Cardiac muscle cell (in vitro differentiated cells and primary cell): Measurements from ENCODE around the gene HOXC5. TPM values are rescaled to one million over a fixed set of nuclear protein-coding genes. Genes with fewer than 3 reads are reported as not detected.

Experiments used
- DNase-seq, 2 donors: peaks; one replicate each; pipeline versions ENCODE4 v3.0.0 to v3.0.0-alpha.2; 2010 to 2017; ENCODE audit warnings: low read depth in 1 of 2, low spot score in 1 of 2
- H3K27ac ChIP-seq: fragments of 200-600 bp; sonication (generic); 2 replicates; pipeline ENCODE4 v1.5.1; 2016
- H3K27me3 ChIP-seq: fragments of 200-600 bp; sonication (generic); 2 replicates; pipeline ENCODE4 v1.6.0; 2016; ENCODE audit warnings: control low read depth
- H3K36me3 ChIP-seq: fragments of 200-600 bp; sonication (generic); 2 replicates; pipeline ENCODE4 v1.5.1; 2016; ENCODE audit warnings: control low read depth
- H3K4me1 ChIP-seq: fragments of 200-600 bp; sonication (generic); 2 replicates; pipeline ENCODE4 v1.8.1; 2017; ENCODE audit warnings: low read depth, mild to moderate bottlenecking, mixed run types
- H3K4me3 ChIP-seq: fragments of 200-600 bp; sonication (generic); 2 replicates; pipeline ENCODE4 v1.5.1; 2016; ENCODE audit warnings: mild to moderate bottlenecking
- H3K9me3 ChIP-seq: fragments of 200-600 bp; sonication (generic); 2 replicates; pipeline ENCODE4 v1.5.1; 2017; ENCODE audit warnings: low read depth, mild to moderate bottlenecking, control low read depth
- polyA plus RNA-seq: library from polyadenylated mRNA; unstranded; fragments of >200 nt; fragmentation: Nextera tagmentation; extraction: Ambion mirVana; gene quantifications from 2 replicates; pipeline ENCODE4 v1.2.1, GENCODE V29; 2016
- total RNA-seq: library from RNA; depleted of rRNA; stranded (reverse); fragments of >200 nt; gene quantifications from 2 replicates; pipeline ENCODE4 v1.2.3, GENCODE V29; 2016
- TF ChIP-seq, protein P1 (sequence below): IDR thresholded peaks from 2 replicates; pipeline ENCODE4 v1.5.1; 2012; ENCODE audit warnings: low read depth, mild to moderate bottlenecking, low read length

Gene HOXC5
- total and polyA plus RNA-seq, 2 experiments from 2014 or later, result not detected

GRCh38 chr12:53990311-53991076 is 42.4 kb upstream of the HOXC5 start:
- TF ChIP-seq, protein P1, sequence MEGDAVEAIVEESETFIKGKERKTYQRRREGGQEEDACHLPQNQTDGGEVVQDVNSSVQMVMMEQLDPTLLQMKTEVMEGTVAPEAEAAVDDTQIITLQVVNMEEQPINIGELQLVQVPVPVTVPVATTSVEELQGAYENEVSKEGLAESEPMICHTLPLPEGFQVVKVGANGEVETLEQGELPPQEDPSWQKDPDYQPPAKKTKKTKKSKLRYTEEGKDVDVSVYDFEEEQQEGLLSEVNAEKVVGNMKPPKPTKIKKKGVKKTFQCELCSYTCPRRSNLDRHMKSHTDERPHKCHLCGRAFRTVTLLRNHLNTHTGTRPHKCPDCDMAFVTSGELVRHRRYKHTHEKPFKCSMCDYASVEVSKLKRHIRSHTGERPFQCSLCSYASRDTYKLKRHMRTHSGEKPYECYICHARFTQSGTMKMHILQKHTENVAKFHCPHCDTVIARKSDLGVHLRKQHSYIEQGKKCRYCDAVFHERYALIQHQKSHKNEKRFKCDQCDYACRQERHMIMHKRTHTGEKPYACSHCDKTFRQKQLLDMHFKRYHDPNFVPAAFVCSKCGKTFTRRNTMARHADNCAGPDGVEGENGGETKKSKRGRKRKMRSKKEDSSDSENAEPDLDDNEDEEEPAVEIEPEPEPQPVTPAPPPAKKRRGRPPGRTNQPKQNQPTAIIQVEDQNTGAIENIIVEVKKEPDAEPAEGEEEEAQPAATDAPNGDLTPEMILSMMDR, result no peak
- Histone ChIP-seq H3K27ac (no peak overlapping the region), H3K4me1 (no peaks in the 10 kb centered on the region), H3K4me3 (no peak overlapping the region), H3K36me3 (no peaks in the 10 kb centered on the region), H3K9me3 (no peaks in the 10 kb centered on the region), H3K27me3 (peaks cover 100% of the 10 kb centered on the region)
- no peak for DNase-seq

DNA sequence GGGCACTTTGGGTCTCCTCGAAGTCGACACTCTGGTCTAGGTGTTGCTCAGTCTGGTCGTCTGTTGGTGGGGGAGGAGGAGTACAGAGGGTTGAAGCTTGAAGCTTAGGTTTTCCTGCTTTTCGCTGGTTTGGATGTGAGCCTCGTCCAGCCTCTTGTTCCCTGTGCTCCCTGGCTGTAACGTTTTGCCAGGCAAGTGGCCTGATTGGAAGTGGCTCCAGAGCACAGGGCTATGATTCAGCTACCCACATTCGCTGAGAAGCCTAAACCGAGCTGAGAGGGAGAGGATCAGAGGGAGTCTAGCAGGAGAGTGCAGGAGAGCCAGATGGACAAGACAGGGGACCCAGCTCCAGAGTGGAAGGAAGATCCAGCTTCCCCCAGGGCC is 41.8 kb upstream of the HOXC5 start:
- Histone ChIP-seq H3K4me3 (no peak overlapping the region), H3K36me3 (no peaks in the 10 kb centered on the region), H3K9me3 (no peaks in the 10 kb centered on the region), H3K27me3 (peaks cover 100% of the 10 kb centered on the region), H3K4me1 (no peaks in the 10 kb centered on the region), H3K27ac (no peak overlapping the region)
- TF ChIP-seq, protein P1, result no peak
- no peak for DNase-seq

DNA sequence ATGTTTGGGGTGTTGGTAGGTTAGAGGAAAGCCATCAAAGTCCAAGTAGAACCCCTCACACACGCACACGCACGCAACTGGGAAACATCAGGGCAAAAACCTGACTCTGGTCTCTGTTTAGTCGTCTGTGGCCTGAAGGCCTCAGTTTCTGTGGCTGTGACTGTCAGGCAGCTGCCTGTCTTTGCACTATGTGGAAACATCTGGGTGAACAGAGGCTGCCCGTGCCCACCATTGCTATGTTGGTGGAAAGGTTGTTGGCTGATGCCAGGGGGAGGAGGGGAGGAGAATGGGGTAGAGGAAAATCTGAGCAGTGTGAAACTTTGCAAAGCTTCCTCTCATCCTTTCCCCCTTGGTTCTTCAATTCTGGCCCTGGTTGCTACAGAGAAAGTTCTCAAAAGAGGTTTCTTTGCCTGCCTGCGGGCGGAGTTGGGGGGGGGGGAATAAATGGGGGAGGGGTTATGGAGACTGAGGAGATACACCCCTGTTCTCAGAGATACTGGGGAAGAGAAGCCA is 40.4 kb upstream of the HOXC5 start:
- Histone ChIP-seq H3K27me3 (peaks cover 100% of the 10 kb centered on the region), H3K4me3 (no peak overlapping the region), H3K9me3 (no peaks in the 10 kb centered on the region), H3K36me3 (no peaks in the 10 kb centered on the region), H3K27ac (no peak overlapping the region), H3K4me1 (no peaks in the 10 kb centered on the region)
- TF ChIP-seq, protein P1, result no peak
- no peak for DNase-seq

DNA sequence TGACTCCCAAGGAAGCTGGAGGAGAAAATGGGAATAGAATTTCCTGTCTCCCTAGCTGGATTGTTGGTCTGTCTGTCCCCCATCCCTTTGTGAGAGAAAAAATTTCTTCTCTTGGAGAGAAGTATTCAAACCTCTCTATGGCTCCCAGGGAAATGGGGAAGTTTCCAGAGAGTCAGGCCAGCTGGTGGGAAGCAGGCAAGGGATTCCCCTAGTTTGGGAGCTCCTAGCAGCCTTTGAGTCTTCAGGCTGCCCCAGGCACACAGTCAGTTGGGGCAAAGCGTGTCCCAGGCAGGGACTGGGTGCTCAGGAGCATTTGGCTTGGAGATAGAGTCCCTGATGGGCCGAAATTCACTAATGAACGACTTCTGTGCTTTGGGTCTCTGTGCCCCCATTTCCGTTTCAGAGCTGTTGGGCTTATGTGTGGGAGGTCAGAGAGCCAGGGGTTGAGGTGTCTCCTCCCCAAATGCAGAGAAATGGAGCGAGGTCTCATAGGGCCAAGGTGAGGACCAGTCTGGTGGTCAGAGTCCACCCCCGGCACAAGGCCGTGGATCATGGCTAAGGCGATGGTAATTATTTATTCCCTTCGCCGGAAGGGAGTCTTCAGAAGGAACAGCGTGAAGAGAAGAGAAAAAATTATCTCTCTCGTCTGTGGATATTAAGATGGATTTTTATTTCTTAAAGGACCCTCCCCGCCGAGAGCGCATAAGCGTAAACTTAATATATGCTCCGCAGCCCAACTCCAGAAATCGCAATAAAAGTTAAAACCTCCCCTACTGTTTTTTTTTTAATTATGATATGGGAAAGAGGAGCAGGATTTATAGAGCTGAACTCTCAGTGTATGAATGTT is 39.5 kb upstream of the HOXC5 start:
- Histone ChIP-seq H3K9me3 (no peaks in the 10 kb centered on the region), H3K27me3 (peaks cover 100% of the 10 kb centered on the region), H3K4me1 (no peaks in the 10 kb centered on the region), H3K36me3 (no peaks in the 10 kb centered on the region), H3K4me3 (no peak overlapping the region), H3K27ac (no peak overlapping the region)
- DNase-seq, result no peak
- TF ChIP-seq, protein P1, result no peak

GRCh38 chr12:53994009-53994263 is 38.9 kb upstream of the HOXC5 start:
- Histone ChIP-seq H3K27ac (no peak overlapping the region), H3K4me3 (no peak overlapping the region), H3K9me3 (no peaks in the 10 kb centered on the region), H3K27me3 (peaks cover 100% of the 10 kb centered on the region), H3K36me3 (no peaks in the 10 kb centered on the region), H3K4me1 (no peaks in the 10 kb centered on the region)
- DNase-seq, result no peak
- TF ChIP-seq, protein P1, result no peak
